Neural progenitor cell (in vitro differentiated cells): Measurements from ENCODE around the gene NUP214. TPM values are rescaled to one million over a fixed set of nuclear protein-coding genes. Genes with fewer than 3 reads are reported as not detected.
"Not testable (repeated sequence)": the region's sequence is repeated elsewhere in the genome, so short reads cannot be mapped to it uniquely, and the experiment has no call there.

Source experiments
- DNase-seq: peaks from one replicate; pipeline ENCODE4 v3.0.0-alpha.2; 2016; ENCODE audit warnings: low spot score
- H2AFZ ChIP-seq: fragments of 200-600 bp; sonication (generic); replicated peaks from 2 replicates; pipeline ENCODE4 v1.6.1; 2016; ENCODE audit warnings: antibody characterized with exemption
- H3F3A ChIP-seq: fragments of 200-600 bp; sonication (generic); 2 replicates; pipeline ENCODE4 v1.6.1; 2016; ENCODE audit warnings: antibody characterized with exemption, low read depth
- H3K27ac ChIP-seq: fragments of 200-600 bp; sonication (generic); 2 replicates; pipeline ENCODE4 v1.5.1; 2016; ENCODE audit warnings: mild to moderate bottlenecking
- H3K27me3 ChIP-seq: fragments of 200-600 bp; sonication (generic); 2 replicates; pipeline ENCODE4 v1.6.1; 2016; ENCODE audit warnings: mild to moderate bottlenecking, moderate library complexity
- H3K36me3 ChIP-seq: fragments of 200-600 bp; sonication (generic); 2 replicates; pipeline ENCODE4 v1.5.1; 2016
- H3K4me1 ChIP-seq: fragments of 200-600 bp; sonication (generic); 2 replicates; pipeline ENCODE4 v1.6.1; 2016; ENCODE audit warnings: mixed run types
- H3K4me2 ChIP-seq: fragments of 200-600 bp; sonication (generic); 2 replicates; pipeline ENCODE4 v1.6.1; 2016
- H3K4me3 ChIP-seq: fragments of 200-600 bp; sonication (generic); 2 replicates; pipeline ENCODE4 v1.5.1; 2016
- H3K79me2 ChIP-seq: fragments of 200-600 bp; sonication (generic); 2 replicates; pipeline ENCODE4 v1.6.1; 2016; ENCODE audit warnings: low read depth
- H3K9ac ChIP-seq: fragments of 200-600 bp; sonication (generic); 2 replicates; pipeline ENCODE4 v1.6.1; 2016
- H3K9me3 ChIP-seq: fragments of 200-600 bp; sonication (generic); 2 replicates; pipeline ENCODE4 v1.5.1; 2016; ENCODE audit warnings: low read depth
- H4K20me1 ChIP-seq: fragments of 200-600 bp; sonication (generic); 2 replicates; pipeline ENCODE4 v1.6.1; 2016; ENCODE audit warnings: low read depth
- H3K27ac Mint-ChIP-seq: 3 replicates; pipeline ENCODE4 v1.8.0; 2021; ENCODE audit warnings: mixed read lengths
- H3K27me3 Mint-ChIP-seq: 2 replicates; pipeline ENCODE4 v1.8.0; 2022; ENCODE audit warnings: low read depth, mild to moderate bottlenecking, inconsistent platforms, moderate library complexity, mixed read lengths; ENCODE audit not compliant: insufficient read depth
- H3K36me3 Mint-ChIP-seq: 3 replicates; pipeline ENCODE4 v1.8.0; 2021; ENCODE audit warnings: mixed read lengths
- H3K4me1 Mint-ChIP-seq: 3 replicates; pipeline ENCODE4 v1.8.0; 2021; ENCODE audit warnings: mixed read lengths
- H3K4me3 Mint-ChIP-seq: 3 replicates; pipeline ENCODE4 v1.8.0; 2021; ENCODE audit warnings: mild to moderate bottlenecking, moderate library complexity, mixed read lengths
- H3K9me3 Mint-ChIP-seq: 3 replicates; pipeline ENCODE4 v1.8.0; 2020; ENCODE audit warnings: mixed read lengths
- EZH2 ChIP-seq: fragments of 200-600 bp; sonication (generic); IDR thresholded peaks from 2 replicates; pipeline ENCODE4 v1.6.1; 2017; ENCODE audit warnings: antibody characterized with exemption, mild to moderate bottlenecking, moderate library complexity
- EZH2phosphoT487 ChIP-seq: fragments of 200-600 bp; sonication (generic); IDR thresholded peaks from 2 replicates; pipeline ENCODE4 v1.6.1; 2017; ENCODE audit warnings: antibody characterized with exemption
- total RNA-seq: library from RNA; depleted of rRNA; stranded (reverse); fragments of >200 nt; gene quantifications from 2 replicates; pipeline ENCODE4 v1.2.3, GENCODE V29; 2015; ENCODE audit warnings: low replicate concordance
- TF ChIP-seq, protein P1 (sequence below): fragments of 200-600 bp; sonication (generic); IDR thresholded peaks from 2 replicates; pipeline ENCODE4 v1.5.1; 2017; ENCODE audit warnings: antibody characterized with exemption, mild to moderate bottlenecking

The NUP214 gene
- total RNA-seq, 1 donor from 2014 or later: 37.6 TPM

DNA sequence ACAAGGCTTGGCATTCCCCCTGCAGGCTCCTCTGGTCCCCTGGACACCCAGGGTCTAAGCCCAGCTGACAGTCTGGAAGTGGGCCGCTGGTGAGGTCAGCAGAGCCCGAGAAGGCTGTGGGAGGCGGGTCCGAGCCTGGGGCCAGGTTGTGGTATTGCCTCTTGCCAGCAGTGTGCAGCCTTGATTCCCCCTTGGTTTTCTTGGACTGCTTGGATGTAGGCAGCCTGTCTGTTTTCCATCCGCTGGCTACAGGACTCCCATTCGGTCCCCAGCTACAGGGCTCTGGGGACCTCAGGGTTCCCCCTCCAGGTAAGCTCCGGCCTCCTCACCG lies 27.5 kb upstream of the NUP214 start:
- no peak overlapping the region for H2AFZ ChIP-seq
- no peak overlapping the region for H3K9ac ChIP-seq
- peaks cover 31% of the 10 kb centered on the region for H3F3A ChIP-seq
- no peaks in the 10 kb centered on the region for H3K36me3 ChIP-seq
- Mint-ChIP-seq H3K4me3 (peak overlapping the region; percentile 73), H3K36me3 (no peaks in the 10 kb centered on the region), H3K9me3 (no peaks in the 10 kb centered on the region), H3K4me1 (peaks cover 28% of the 10 kb centered on the region), H3K27ac (no peak overlapping the region), H3K27me3 (peaks cover 10% of the 10 kb centered on the region)
- H4K20me1 ChIP-seq: peaks cover 15% of the 10 kb centered on the region
- H3K79me2 ChIP-seq: peaks cover 39% of the 10 kb centered on the region
- no peaks in the 10 kb centered on the region for H3K9me3 ChIP-seq
- TF ChIP-seq, protein P1, sequence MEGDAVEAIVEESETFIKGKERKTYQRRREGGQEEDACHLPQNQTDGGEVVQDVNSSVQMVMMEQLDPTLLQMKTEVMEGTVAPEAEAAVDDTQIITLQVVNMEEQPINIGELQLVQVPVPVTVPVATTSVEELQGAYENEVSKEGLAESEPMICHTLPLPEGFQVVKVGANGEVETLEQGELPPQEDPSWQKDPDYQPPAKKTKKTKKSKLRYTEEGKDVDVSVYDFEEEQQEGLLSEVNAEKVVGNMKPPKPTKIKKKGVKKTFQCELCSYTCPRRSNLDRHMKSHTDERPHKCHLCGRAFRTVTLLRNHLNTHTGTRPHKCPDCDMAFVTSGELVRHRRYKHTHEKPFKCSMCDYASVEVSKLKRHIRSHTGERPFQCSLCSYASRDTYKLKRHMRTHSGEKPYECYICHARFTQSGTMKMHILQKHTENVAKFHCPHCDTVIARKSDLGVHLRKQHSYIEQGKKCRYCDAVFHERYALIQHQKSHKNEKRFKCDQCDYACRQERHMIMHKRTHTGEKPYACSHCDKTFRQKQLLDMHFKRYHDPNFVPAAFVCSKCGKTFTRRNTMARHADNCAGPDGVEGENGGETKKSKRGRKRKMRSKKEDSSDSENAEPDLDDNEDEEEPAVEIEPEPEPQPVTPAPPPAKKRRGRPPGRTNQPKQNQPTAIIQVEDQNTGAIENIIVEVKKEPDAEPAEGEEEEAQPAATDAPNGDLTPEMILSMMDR: no peak
- TF ChIP-seq EZH2phosphoT487 (no peak), EZH2 (no peak)
- no peak overlapping the region for H3K27ac ChIP-seq
- peak overlapping the region; percentile 87 for H3K4me2 ChIP-seq
- peaks cover 21% of the 10 kb centered on the region for H3K4me1 ChIP-seq
- peak overlapping the region; percentile 79 for H3K4me3 ChIP-seq
- DNase-seq: no peak
- H3K27me3 ChIP-seq: no peaks in the 10 kb centered on the region

DNA sequence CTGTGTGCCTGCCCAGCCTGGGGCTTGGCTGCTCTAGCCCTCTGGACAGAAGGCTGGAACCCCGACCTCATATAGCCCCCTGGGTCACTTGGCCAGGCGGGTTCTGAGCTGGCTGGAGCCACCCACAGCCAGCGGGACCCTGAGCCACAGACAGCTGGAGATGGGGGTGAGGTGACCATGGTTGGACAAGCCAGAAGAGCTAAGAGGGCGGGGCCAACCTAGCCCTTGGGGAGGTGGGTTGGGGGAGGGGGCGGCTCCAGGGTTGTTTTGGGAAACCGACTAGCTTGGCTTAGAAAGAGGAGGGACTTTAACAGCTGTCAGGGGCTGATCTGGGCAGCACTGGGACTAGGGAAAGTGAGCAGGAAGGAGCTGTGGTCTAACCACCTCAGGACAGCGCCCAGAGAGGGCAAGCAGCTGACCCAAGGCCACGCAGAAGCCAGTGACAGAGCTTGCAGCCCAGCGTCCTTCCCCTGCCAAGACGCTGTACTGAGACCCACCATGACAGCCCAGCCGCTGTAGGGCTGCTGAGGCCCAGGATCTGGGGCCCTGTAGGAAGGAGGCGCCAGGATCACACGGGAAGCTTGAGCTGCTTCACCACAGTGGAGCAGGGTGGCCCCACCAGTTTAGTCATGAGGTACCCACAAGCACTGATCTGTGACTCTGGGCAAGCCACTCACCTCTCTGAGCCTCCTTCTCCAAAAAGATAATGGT lies 26.8 kb upstream of the NUP214 start:
- no peak overlapping the region for H3K27ac ChIP-seq
- DNase-seq: no peak
- peaks cover 21% of the 10 kb centered on the region for H3K4me1 ChIP-seq
- peak overlapping the region; percentile 87 for H3K4me2 ChIP-seq
- no peaks in the 10 kb centered on the region for H3K9me3 ChIP-seq
- H3K36me3 Mint-ChIP-seq: no peaks in the 10 kb centered on the region
- H4K20me1 ChIP-seq: peaks cover 15% of the 10 kb centered on the region
- no peaks in the 10 kb centered on the region for H3K27me3 ChIP-seq
- peak overlapping the region; percentile 14 for H3K4me3 ChIP-seq
- H3K27me3 Mint-ChIP-seq: peaks cover 10% of the 10 kb centered on the region
- peak overlapping the region; percentile 73 for H3K4me3 Mint-ChIP-seq
- H3K9ac ChIP-seq: no peak overlapping the region
- peaks cover 28% of the 10 kb centered on the region for H3K4me1 Mint-ChIP-seq
- no peak overlapping the region for H3K27ac Mint-ChIP-seq
- H3K79me2 ChIP-seq: peaks cover 39% of the 10 kb centered on the region
- no peak overlapping the region for H2AFZ ChIP-seq
- TF ChIP-seq EZH2 (no peak), EZH2phosphoT487 (no peak)
- TF ChIP-seq, protein P1: no peak
- no peaks in the 10 kb centered on the region for H3K36me3 ChIP-seq
- H3F3A ChIP-seq: peaks cover 31% of the 10 kb centered on the region
- H3K9me3 Mint-ChIP-seq: no peaks in the 10 kb centered on the region

DNA sequence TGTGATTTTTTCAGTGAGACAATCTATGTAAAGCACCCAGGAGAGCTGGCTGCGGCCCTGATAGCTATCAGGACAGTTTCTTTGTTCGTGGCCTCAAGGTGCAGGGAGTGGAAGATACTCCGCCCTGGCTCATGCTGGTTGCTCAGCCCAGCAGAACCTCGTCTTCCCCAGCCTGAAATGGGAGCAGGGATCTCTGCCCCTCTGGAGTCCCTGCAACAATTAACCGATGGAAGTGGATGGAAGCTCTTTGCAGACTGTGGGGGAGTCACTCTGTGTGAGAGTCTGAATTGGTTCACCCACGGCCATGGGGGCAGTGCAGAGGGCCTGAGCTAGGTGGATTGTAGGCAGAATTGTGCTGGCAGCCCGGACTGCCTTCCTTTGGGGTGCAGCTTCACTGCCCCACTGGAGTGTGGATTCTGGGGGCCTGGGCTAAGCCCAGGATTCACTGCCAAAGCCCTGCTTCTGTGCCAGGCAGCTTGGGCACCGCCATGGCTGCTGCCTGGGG lies 26.2 kb upstream of the NUP214 start:
- no peak for TF ChIP-seq EZH2
- TF ChIP-seq, protein P1: no peak
- no peak for TF ChIP-seq EZH2phosphoT487

DNA sequence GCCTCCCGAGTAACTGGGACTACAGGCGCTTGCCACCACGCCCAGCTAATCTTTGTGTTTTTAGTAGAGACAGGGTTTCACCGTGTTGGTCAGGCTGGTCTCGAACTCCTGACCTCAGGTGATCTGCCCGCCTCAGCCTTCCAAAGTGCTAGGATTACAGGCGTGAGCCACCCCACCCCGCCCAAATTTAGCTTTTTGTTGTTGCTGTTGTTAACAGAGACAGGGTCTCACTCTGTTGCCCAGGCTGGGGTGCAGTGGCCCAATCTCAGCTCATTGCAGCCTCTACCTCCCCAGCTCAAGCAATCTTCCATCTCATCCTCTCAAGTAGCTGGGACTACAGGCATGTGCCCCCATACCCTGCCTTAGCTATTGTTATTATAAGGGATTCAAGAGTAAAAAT lies 25.5 kb upstream of the NUP214 start:
- H3K9me3 Mint-ChIP-seq, H3K4me3 Mint-ChIP-seq, H3K36me3 ChIP-seq, H3K9ac ChIP-seq, H3K27me3 Mint-ChIP-seq, DNase-seq, H3K27ac ChIP-seq, H3K27ac Mint-ChIP-seq, H3K9me3 ChIP-seq, H2AFZ ChIP-seq, H3K27me3 ChIP-seq, H3K4me2 ChIP-seq, H3K36me3 Mint-ChIP-seq, H3K4me3 ChIP-seq: not testable (repeated sequence)
- peaks cover 21% of the 10 kb centered on the region for H3K4me1 ChIP-seq
- H3K79me2 ChIP-seq: peaks cover 39% of the 10 kb centered on the region
- peaks cover 29% of the 10 kb centered on the region for H3F3A ChIP-seq
- H4K20me1 ChIP-seq: peaks cover 15% of the 10 kb centered on the region
- peaks cover 24% of the 10 kb centered on the region for H3K4me1 Mint-ChIP-seq

More for the DNA sequence above, 26.2 kb upstream of the NUP214 start:
- Histone ChIP-seq H3K9ac (no peak overlapping the region), H3K27me3 (no peaks in the 10 kb centered on the region), H3K9me3 (no peaks in the 10 kb centered on the region), H3K4me2 (no peak overlapping the region), H2AFZ (no peak overlapping the region), H3K36me3 (no peaks in the 10 kb centered on the region), H3F3A (peaks cover 31% of the 10 kb centered on the region), H3K27ac (no peak overlapping the region), H4K20me1 (peaks cover 15% of the 10 kb centered on the region), H3K4me1 (peaks cover 21% of the 10 kb centered on the region), H3K79me2 (peaks cover 39% of the 10 kb centered on the region), H3K4me3 (no peak overlapping the region)
- peaks cover 26% of the 10 kb centered on the region for H3K4me1 Mint-ChIP-seq
- no peaks in the 10 kb centered on the region for H3K36me3 Mint-ChIP-seq
- peak overlapping the region; percentile 62 for H3K27ac Mint-ChIP-seq
- DNase-seq: no peak
- peak overlapping the region; percentile 33 for H3K4me3 Mint-ChIP-seq
- H3K9me3 Mint-ChIP-seq: no peaks in the 10 kb centered on the region
- H3K27me3 Mint-ChIP-seq: peaks cover 10% of the 10 kb centered on the region
